ENCODE measurements around the gene SPECC1.
"Not testable (repeated sequence)": the region's sequence is repeated elsewhere in the genome, so short reads cannot be mapped to it uniquely, and the experiment has no call there.

SPECC1 gene

GRCh38 chr17:20032636-20033035, 23.5 kb downstream of the SPECC1 start:
- TF ChIP-seq, protein P1, sequence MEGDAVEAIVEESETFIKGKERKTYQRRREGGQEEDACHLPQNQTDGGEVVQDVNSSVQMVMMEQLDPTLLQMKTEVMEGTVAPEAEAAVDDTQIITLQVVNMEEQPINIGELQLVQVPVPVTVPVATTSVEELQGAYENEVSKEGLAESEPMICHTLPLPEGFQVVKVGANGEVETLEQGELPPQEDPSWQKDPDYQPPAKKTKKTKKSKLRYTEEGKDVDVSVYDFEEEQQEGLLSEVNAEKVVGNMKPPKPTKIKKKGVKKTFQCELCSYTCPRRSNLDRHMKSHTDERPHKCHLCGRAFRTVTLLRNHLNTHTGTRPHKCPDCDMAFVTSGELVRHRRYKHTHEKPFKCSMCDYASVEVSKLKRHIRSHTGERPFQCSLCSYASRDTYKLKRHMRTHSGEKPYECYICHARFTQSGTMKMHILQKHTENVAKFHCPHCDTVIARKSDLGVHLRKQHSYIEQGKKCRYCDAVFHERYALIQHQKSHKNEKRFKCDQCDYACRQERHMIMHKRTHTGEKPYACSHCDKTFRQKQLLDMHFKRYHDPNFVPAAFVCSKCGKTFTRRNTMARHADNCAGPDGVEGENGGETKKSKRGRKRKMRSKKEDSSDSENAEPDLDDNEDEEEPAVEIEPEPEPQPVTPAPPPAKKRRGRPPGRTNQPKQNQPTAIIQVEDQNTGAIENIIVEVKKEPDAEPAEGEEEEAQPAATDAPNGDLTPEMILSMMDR (conservative IDR thresholded peaks at IDR 0.05; ENCODE audit: low read depth): no peak
- CTCF ChIA-PET: no interaction called here
- POLR2A ChIA-PET (ENCODE audit: low non-redundant PET): no interaction called here
- H3K27ac ChIP-seq: no peak overlapping the region
- DNase-seq (ENCODE audit: low spot score): no peak

DNA sequence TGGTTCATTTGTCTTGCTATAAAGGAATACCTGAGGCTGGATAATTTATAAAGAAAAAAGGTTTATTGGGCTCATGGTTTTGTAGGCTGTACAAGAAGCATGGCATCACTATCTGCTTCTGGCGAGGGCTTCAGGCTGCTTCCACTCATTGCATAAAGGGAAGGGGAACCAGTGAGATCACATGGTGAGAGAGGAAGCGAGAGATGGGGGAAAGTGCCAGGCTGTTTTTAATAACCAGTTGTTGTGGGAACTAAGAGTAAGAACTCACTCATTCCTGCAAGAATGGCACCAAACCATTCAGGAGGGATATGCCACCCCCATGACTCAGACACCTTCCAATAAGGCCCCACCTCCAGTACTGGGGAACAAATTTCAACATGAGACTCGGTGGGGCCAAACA, 24.3 kb downstream of the SPECC1 start:
- no peak overlapping the region for H3K27ac ChIP-seq
- DNase-seq (ENCODE audit: low spot score): no peak
- ChIA-PET CTCF (no interaction called here), POLR2A (ENCODE audit: low non-redundant PET) (no interaction called here)
- TF ChIP-seq, protein P1 (conservative IDR thresholded peaks at IDR 0.05; ENCODE audit: low read depth): no peak

GRCh38 chr17:20035501-20035900, 26.3 kb downstream of the SPECC1 start:
- ChIA-PET POLR2A (ENCODE audit: low non-redundant PET) (no interaction called here), CTCF (no interaction called here)
- DNase-seq (ENCODE audit: low spot score): no peak
- TF ChIP-seq, protein P1 (conservative IDR thresholded peaks at IDR 0.05; ENCODE audit: low read depth): no peak
- no peak overlapping the region for H3K27ac ChIP-seq

DNA sequence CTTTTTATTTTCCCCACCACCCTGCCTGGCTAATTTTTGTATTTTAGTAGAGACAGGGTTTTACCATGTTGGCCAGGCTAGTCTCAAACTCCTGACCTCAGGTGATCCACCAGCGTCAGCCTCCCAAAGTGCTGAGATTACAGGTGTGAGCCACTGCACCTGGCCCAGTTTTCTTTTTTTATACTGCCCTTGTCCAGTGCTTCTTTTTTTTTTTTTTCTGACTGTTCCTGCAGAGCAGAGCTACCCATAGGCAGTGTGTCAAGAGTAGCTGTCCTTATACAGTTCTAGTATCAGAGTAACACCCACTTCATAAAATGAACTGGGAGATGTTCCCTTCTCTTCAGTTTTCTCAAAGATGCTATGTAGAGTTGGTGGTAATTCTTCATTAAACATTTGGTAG, 28.1 kb downstream of the SPECC1 start:
- H3K27ac ChIP-seq; DNase-seq (ENCODE audit: low spot score); POLR2A ChIA-PET (ENCODE audit: low non-redundant PET): not testable (repeated sequence)
- CTCF ChIA-PET: interaction anchor here (0.7 kb wide), 2 partner anchors 200 to 463 kb away, joined by 3 to 4 read pairs; no protein-coding TSS in a partner anchor

GRCh38 chr17:20039037-20039436, 29.9 kb downstream of the SPECC1 start:
- TF ChIP-seq, protein P1 (conservative IDR thresholded peaks at IDR 0.05; ENCODE audit: low read depth): no peak
- H3K27ac ChIP-seq: no peak overlapping the region
- DNase-seq (ENCODE audit: low spot score): no peak
- POLR2A ChIA-PET (ENCODE audit: low non-redundant PET): no interaction called here
- CTCF ChIA-PET: no interaction called here

DNA sequence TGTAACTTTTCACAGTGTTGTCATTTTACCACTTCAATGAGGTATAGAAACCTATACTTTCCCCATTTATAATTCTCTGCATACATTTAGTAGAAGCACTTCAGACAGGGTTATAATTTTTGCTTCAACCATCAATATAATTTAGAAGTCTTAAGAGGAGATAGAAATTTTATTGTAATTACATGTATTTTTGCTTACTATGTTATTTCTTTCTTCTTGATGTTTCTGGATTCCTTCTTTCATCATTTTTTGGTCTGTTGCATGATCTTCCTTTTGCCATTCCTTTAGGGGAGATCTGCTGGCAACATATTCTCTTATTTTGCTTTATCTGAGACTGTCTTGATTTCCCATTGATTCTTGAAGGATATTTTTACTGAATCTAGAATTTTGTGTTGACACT, 31.1 kb downstream of the SPECC1 start:
- POLR2A ChIA-PET (ENCODE audit: low non-redundant PET): no interaction called here
- CTCF ChIA-PET: no interaction called here
- TF ChIP-seq, protein P1 (conservative IDR thresholded peaks at IDR 0.05; ENCODE audit: low read depth): no peak

DNA sequence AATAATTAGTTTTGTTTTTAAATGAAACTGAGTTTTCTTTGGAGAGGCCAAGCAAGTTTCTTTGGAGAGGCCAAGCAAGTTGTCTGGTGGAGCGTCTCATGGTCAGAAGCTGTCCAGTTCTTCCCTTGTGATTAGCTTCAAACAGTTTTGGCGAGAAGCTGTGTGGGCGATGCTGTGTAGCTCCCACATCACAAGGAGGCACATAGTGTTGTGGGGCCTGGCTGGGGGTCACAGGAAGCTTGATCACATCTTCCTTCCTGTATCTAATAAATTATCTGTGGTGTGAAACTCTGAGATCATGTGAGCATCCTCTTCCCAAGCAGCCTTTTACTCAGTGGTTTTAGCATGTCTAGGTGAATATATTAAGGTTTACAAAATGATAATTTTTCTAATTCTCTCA, 33.9 kb downstream of the SPECC1 start:
- DNase-seq (ENCODE audit: low spot score): no peak
- ChIA-PET CTCF (interaction anchor here (0.5 kb wide), 1 partner anchor 33 kb away, joined by 4 read pairs; no protein-coding TSS in a partner anchor), POLR2A (ENCODE audit: low non-redundant PET) (no interaction called here)
- no peak overlapping the region for H3K27ac ChIP-seq
- TF ChIP-seq, protein P1 (conservative IDR thresholded peaks at IDR 0.05; ENCODE audit: low read depth): no peak

More for the DNA sequence above, 31.1 kb downstream of the SPECC1 start:
- no peak overlapping the region for H3K27ac ChIP-seq
- DNase-seq (ENCODE audit: low spot score): no peak

All from RWPE1 (cell line).